PFSK-1 (cell line): ENCODE data around the gene ANTXR1.

Experiments
- FOXP2 ChIP-seq: optimal IDR thresholded peaks from 2 replicates; pipeline ENCODE3; 2011; ENCODE audit warnings: borderline replicate concordance, control low read depth, inconsistent platforms; ENCODE audit not compliant: insufficient read depth; ENCODE audit errors: extremely low read length, extremely low read depth
- POLR2AphosphoS5 ChIP-seq: IDR thresholded peaks from 2 replicates; pipeline ENCODE4 v1.6.1; 2012; ENCODE audit warnings: low read depth, mild to moderate bottlenecking, control low read depth, low read length, moderate library complexity
- REST ChIP-seq, 2 experiments: IDR thresholded peaks; 2 replicates each; pipeline versions ENCODE4 v1.6.1 to v1.8.0; 2011 to 2012; ENCODE audit warnings: low read depth in 2 of 2, low read length in 2 of 2, control low read depth in 1 of 2, inconsistent platforms in 1 of 2, mild to moderate bottlenecking in 1 of 2, moderate library complexity in 1 of 2; ENCODE audit not compliant: insufficient read depth in 1 of 2
- SIN3A ChIP-seq: IDR thresholded peaks from 2 replicates; pipeline ENCODE4 v1.6.1; 2012; ENCODE audit warnings: mild to moderate bottlenecking, low read length, moderate library complexity, borderline replicate concordance; ENCODE audit not compliant: insufficient read depth
- TAF1 ChIP-seq: IDR thresholded peaks from 2 replicates; pipeline ENCODE4 v1.6.1; 2012; ENCODE audit warnings: low read length, control low read depth, borderline replicate concordance; ENCODE audit not compliant: insufficient read depth

The ANTXR1 gene

DNA sequence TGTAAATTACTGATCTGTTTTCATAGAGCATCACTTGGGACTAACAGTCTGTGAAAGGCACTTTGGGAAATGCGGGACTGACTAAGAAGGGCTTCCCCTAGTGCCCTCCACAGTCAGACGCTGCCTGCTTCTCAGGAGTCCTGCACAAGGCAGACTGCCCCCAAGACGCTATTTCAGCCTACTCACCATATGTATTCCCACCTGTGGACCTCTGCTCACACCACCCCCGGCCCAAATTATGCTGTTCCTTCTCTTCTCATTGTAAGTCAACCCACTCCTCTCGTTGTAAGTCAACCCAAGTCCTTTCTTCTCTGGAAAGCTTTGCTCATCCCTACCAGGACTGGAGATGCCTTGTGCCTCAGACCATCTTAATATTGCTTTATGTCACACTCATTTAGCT is 198.7 kb downstream of the ANTXR1 start:
- TF ChIP-seq SIN3A (no peak), REST (IDR thresholded peaks at IDR 0.05; ENCODE audit: insufficient read depth in 1 of 2, low read depth in 2 of 2, low read length in 2 of 2) (no peak), FOXP2 (no peak), TAF1 (no peak), POLR2AphosphoS5 (no peak)

GRCh38 chr2:69212238-69213028 is 199.5 kb downstream of the ANTXR1 start:
- TF ChIP-seq SIN3A: no peak
- TF ChIP-seq TAF1: no peak
- TF ChIP-seq POLR2AphosphoS5: no peak
- no peak for TF ChIP-seq FOXP2
- no peak for TF ChIP-seq REST (IDR thresholded peaks at IDR 0.05; ENCODE audit: insufficient read depth in 1 of 2, low read depth in 2 of 2, low read length in 2 of 2)

- no peak for TF ChIP-seq TAF1
- TF ChIP-seq POLR2AphosphoS5: no peak
- no peak for TF ChIP-seq FOXP2
Observed at GRCh38 chr2:69213201-69213600, 200.2 kb downstream of the ANTXR1 start.

GRCh38 chr2:69213782-69214181 is 200.8 kb downstream of the ANTXR1 start:
- no peak for TF ChIP-seq FOXP2
- TF ChIP-seq TAF1: no peak
- TF ChIP-seq POLR2AphosphoS5: no peak
- TF ChIP-seq SIN3A: no peak
- no peak for TF ChIP-seq REST (IDR thresholded peaks at IDR 0.05; ENCODE audit: insufficient read depth in 1 of 2, low read depth in 2 of 2, low read length in 2 of 2)

- TF ChIP-seq TAF1 (no peak), FOXP2 (no peak), REST (IDR thresholded peaks at IDR 0.05; ENCODE audit: insufficient read depth in 1 of 2, low read depth in 2 of 2, low read length in 2 of 2) (no peak), SIN3A (no peak)
Observed at GRCh38 chr2:69214898-69215297, 201.9 kb downstream of the ANTXR1 start.
